Measurements from ENCODE around the gene VPS33A.
A peak's percentile ranks its signal among the peaks of the same experiment; 100 is the strongest.

The VPS33A gene

DNA sequence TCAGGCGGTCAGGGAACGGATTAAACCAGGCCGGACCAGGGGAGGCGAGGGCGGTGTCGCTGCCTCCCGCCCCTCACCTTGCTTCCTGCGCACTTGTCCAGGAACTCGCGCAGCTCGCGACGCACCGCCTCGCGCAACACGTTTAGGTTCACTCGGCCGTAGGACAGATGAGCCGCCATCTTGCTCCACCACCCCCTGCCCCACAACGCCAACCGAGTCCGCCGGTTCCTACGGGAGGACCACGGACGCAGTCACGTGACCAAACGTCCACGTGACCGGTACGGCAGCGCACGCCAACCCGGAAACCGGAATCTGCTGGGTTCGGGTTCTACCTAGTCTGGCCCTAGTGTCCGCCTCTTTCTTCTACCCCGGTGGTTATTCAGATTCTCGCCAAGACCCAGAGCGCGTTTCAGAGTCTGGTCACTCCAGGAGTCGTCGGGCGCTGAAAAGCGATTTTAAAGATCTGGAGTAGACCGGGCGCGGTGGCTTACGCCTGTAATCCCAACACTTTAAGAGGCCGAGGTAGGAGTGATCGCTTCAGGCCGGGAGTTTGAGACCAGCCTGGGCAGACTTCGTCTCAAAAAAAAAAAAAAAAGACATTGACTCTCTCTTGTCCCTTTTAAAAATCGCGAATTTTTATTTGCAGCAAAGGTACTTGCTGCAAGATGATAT lies at the start of gene VPS33A:
Gene VPS33A (minus strand): TSS at position 265 of the 672 bp plus-strand sequence. CDS start 86 bp downstream, at position 179.
- DNase-seq (peak; percentile 94), ATAC-seq (replicated peaks) (peak; percentile 92 to 94)
- H3K4me3 Mint-ChIP-seq: peak within 1 kb of the TSS; percentile 97 to 99
- H3K27me3 Mint-ChIP-seq: peaks cover 0 to 4% of the 10 kb centered on the region in 2 donors
- H3K36me3 Mint-ChIP-seq: peaks cover 10 to 12% of the 10 kb centered on the region in 2 donors
- peaks cover 8 to 23% of the 10 kb centered on the region in 2 donors for H3K4me1 Mint-ChIP-seq
- peak within 1 kb of the TSS; percentile 100 for H3K27ac Mint-ChIP-seq
- no peaks in the 10 kb centered on the region for H3K9me3 Mint-ChIP-seq

DNA sequence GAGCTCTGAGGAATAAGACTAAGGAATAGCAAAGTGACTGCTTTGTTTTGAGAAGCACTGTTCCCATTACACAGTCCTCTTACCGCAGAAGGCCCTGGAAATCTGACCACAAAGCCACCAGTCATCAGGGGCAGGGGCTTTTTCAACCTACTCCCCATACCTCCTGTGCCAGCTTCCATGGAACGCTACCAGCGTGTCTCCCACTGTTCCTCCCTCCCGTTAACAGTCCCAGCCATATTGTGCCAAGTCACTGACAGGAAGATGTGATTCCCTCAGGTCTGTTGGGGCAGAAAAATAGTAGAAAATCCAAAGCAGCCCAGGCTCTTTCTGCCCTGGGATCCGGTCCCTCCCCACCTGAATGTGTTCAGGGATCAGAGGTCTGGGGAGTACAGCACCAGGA lies 46.6 kb upstream of the VPS33A start:
- no peaks in the 10 kb centered on the region for H3K4me1 Mint-ChIP-seq
- DNase-seq: no peak
- H3K9me3 Mint-ChIP-seq: no peaks in the 10 kb centered on the region
- peaks cover 20 to 40% of the 10 kb centered on the region in 2 donors for H3K36me3 Mint-ChIP-seq
- no peaks in the 10 kb centered on the region for H3K27me3 Mint-ChIP-seq
- no peak overlapping the region for H3K4me3 Mint-ChIP-seq
- H3K27ac Mint-ChIP-seq: no peak overlapping the region
- ATAC-seq (replicated peaks): no peak

DNA sequence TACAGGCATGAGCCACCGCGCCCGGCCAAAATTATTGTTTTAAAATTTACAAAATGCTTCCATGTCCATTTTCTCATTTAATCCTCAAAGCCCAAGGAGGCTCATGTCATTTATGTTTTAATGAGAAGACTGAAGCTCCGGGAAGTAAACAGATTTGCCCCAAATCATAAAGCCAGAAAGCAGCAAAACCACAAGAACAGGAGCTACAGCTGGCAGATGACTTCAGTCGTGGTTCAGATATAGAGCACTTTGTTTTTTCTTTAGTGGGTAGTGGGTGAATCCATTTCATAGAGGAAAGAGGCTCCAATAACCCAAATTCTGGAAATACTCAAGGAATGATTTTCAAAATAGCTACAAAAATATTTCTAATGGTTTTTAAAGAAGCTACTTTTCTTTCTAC lies 45.4 kb upstream of the VPS33A start:
- Mint-ChIP-seq H3K27me3 (no peaks in the 10 kb centered on the region), H3K27ac (no peak overlapping the region), H3K36me3 (peaks cover 14 to 35% of the 10 kb centered on the region in 2 donors), H3K4me3 (no peak overlapping the region), H3K4me1 (no peaks in the 10 kb centered on the region), H3K9me3 (no peaks in the 10 kb centered on the region)
- no peak for DNase-seq
- ATAC-seq (replicated peaks): no peak

DNA sequence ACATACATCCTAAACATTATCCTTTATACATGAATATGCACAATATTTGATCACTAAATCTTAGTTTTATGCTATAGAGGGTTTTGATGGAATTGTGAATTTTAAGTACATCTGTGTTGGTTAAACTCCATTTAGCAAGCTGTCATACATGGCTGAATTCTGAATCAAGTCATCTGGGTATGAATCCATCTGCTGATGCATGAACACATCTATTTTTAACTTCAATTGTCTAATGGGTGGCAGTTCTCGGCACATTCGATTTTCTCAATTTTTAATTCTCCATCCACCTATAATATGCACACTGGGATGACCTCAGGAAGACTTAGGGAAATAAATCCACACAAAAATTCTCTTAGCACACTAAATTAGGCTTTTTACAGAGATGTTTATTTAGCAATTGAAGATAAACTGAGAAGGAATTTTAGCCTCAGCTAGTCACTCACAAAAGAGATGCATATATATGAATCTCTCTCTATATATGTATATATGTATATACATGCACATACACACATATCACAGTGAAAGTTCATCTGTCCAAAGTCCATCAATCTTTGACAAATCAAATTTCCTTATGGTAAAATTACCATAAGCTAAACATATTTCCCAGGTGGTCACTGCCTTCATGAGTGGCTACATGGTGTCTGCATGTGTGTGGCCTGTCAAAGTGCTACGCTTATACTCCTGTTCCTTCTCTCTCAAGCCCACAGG lies 44.5 kb upstream of the VPS33A start:
- no peak for DNase-seq
- Mint-ChIP-seq H3K27me3 (no peaks in the 10 kb centered on the region), H3K4me1 (peaks cover 0 to 2% of the 10 kb centered on the region in 2 donors), H3K4me3 (no peak overlapping the region), H3K9me3 (no peaks in the 10 kb centered on the region), H3K36me3 (peaks cover 16 to 36% of the 10 kb centered on the region in 2 donors), H3K27ac (no peak overlapping the region)
- no peak for ATAC-seq (replicated peaks)

- no peaks in the 10 kb centered on the region for H3K27me3 Mint-ChIP-seq
- no peak overlapping the region for H3K4me3 Mint-ChIP-seq
- no peaks in the 10 kb centered on the region for H3K9me3 Mint-ChIP-seq
- no peak overlapping the region for H3K27ac Mint-ChIP-seq
- DNase-seq (no peak), ATAC-seq (replicated peaks) (no peak)
- H3K36me3 Mint-ChIP-seq: peaks cover 14 to 29% of the 10 kb centered on the region in 2 donors
- peaks cover 0 to 2% of the 10 kb centered on the region in 2 donors for H3K4me1 Mint-ChIP-seq
Observed at GRCh38 chr12:122309564-122310121, 43.3 kb upstream of the VPS33A start.

GRCh38 chr12:122308811-122309210 lies 42.5 kb upstream of the VPS33A start:
- Mint-ChIP-seq H3K27me3 (no peaks in the 10 kb centered on the region), H3K4me3 (no peak overlapping the region), H3K36me3 (peaks cover 14 to 25% of the 10 kb centered on the region in 2 donors), H3K9me3 (no peaks in the 10 kb centered on the region), H3K4me1 (peaks cover 0 to 2% of the 10 kb centered on the region in 2 donors), H3K27ac (no peak overlapping the region)
- ATAC-seq (replicated peaks): no peak
- no peak for DNase-seq

GRCh38 chr12:122306407-122306806 lies 40.1 kb upstream of the VPS33A start:
- Mint-ChIP-seq H3K4me1 (peaks cover 0 to 2% of the 10 kb centered on the region in 2 donors), H3K27me3 (no peaks in the 10 kb centered on the region), H3K4me3 (no peak overlapping the region), H3K9me3 (no peaks in the 10 kb centered on the region), H3K27ac (no peak overlapping the region), H3K36me3 (peaks cover 16 to 38% of the 10 kb centered on the region in 2 donors)
- no peak for ATAC-seq (replicated peaks)
- no peak for DNase-seq

GRCh38 chr12:122304924-122305323 lies 38.6 kb upstream of the VPS33A start:
- ATAC-seq (replicated peaks) (no peak), DNase-seq (no peak)
- Mint-ChIP-seq H3K4me1 (peaks cover 0 to 2% of the 10 kb centered on the region in 2 donors), H3K9me3 (no peaks in the 10 kb centered on the region), H3K27me3 (no peaks in the 10 kb centered on the region), H3K27ac (no peak overlapping the region), H3K4me3 (no peak overlapping the region), H3K36me3 (peaks cover 20 to 45% of the 10 kb centered on the region in 2 donors)

- Mint-ChIP-seq H3K36me3 (peaks cover 22 to 43% of the 10 kb centered on the region in 2 donors), H3K27ac (peak overlapping the region; percentile 20), H3K4me3 (no peak overlapping the region), H3K27me3 (no peaks in the 10 kb centered on the region), H3K9me3 (no peaks in the 10 kb centered on the region), H3K4me1 (peaks cover 0 to 2% of the 10 kb centered on the region in 2 donors)
- DNase-seq (no peak), ATAC-seq (replicated peaks) (no peak)
Observed at GRCh38 chr12:122303068-122303467, 36.8 kb upstream of the VPS33A start.

DNA sequence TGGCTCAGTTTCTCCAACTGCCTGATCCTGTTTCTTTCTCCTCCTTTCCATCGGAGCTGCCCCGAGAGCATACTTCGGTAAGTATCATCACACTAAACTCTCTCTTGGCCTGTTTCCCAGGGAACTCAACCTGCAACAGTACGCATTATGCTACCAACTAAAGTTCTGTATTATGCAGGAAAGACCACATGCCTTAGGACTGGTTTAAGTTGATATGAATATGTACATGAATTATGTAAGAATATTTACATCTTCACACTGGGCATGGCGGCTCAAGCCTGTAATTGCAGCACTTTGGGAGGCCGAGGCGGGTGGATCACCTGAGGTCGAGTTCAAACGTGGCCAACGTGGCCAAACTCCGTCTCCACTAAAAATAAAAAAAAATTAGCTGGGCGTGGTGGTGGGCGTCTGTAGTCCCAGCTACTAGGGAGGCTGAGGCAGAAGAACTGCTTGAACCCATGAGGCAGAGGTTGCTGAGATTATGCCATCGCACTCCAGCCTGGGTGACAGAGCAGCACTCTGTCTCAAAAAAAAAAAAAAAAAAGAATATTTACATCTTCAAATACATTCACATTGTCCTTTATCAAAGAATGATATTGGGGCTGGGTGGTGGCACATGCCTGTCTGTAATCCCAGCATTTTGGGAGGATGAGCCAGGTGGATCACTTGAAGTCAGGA lies 31.9 kb upstream of the VPS33A start:
- no peak for DNase-seq
- no peak for ATAC-seq (replicated peaks)
- Mint-ChIP-seq H3K9me3 (no peaks in the 10 kb centered on the region), H3K4me3 (no peak overlapping the region), H3K4me1 (no peaks in the 10 kb centered on the region), H3K27ac (no peak overlapping the region), H3K36me3 (peaks cover 28 to 51% of the 10 kb centered on the region in 2 donors), H3K27me3 (no peaks in the 10 kb centered on the region)

DNA sequence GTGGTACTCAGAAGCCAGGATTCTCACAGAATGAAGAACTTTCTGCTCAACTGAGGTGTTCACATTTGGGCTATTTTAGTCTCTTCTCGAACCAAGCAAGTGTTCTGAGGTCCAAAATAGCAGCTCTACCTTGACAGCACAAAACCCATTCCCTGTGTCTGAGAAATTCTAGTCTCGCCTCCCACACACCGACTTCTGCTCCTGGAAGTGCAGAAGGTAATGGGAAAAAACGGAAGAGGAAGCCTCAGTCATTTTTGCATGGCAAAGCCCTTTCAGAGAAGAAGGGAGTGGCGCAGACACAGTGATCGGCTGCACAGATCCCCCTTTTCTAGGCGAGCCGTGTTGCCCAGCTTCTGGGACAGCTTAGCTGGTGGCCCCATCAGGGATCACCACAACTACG lies 31.2 kb upstream of the VPS33A start:
- H3K4me1 Mint-ChIP-seq: no peaks in the 10 kb centered on the region
- H3K9me3 Mint-ChIP-seq: no peaks in the 10 kb centered on the region
- no peak overlapping the region for H3K4me3 Mint-ChIP-seq

GRCh38 chr12:122295877-122296276 lies 29.6 kb upstream of the VPS33A start:
- Mint-ChIP-seq H3K4me3 (no peak overlapping the region), H3K27me3 (no peaks in the 10 kb centered on the region), H3K9me3 (no peaks in the 10 kb centered on the region), H3K36me3 (peaks cover 31 to 46% of the 10 kb centered on the region in 2 donors), H3K27ac (no peak overlapping the region), H3K4me1 (no peaks in the 10 kb centered on the region)
- ATAC-seq (replicated peaks) (no peak), DNase-seq (no peak)

More for the DNA sequence above, 31.2 kb upstream of the VPS33A start:
- Mint-ChIP-seq H3K27ac (no peak overlapping the region), H3K27me3 (no peaks in the 10 kb centered on the region), H3K36me3 (peaks cover 31 to 50% of the 10 kb centered on the region in 2 donors)
- no peak for ATAC-seq (replicated peaks)
- DNase-seq: no peak

DNA sequence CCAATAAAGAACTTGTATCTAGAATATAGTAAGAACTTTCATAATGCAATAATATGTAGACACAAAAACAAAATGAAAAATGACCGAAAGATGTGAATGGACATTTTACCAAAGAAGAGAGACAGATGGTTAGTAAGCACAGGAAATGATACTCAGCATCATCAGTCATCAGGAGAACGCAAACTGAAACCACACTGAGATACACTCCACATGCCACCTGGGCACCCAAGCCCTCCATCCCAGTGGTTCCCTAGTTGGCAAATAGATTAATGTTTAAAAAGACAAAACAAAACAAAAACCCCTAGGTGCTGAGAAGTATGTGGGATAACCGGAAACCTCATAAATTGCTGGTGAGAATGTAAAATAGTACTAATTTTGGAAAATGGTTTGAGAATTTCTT lies 26.8 kb upstream of the VPS33A start:
- Mint-ChIP-seq H3K36me3 (peaks cover 20 to 34% of the 10 kb centered on the region in 2 donors), H3K9me3 (no peaks in the 10 kb centered on the region), H3K4me3 (no peak overlapping the region), H3K27ac (no peak overlapping the region), H3K4me1 (no peaks in the 10 kb centered on the region), H3K27me3 (no peaks in the 10 kb centered on the region)
- ATAC-seq (replicated peaks) (no peak), DNase-seq (no peak)

- Mint-ChIP-seq H3K4me3 (no peak overlapping the region), H3K36me3 (peaks cover 14 to 23% of the 10 kb centered on the region in 2 donors), H3K4me1 (no peaks in the 10 kb centered on the region), H3K27me3 (no peaks in the 10 kb centered on the region), H3K9me3 (no peaks in the 10 kb centered on the region), H3K27ac (no peak overlapping the region)
- no peak for DNase-seq
- ATAC-seq (replicated peaks): no peak
Observed at GRCh38 chr12:122291431-122291830, 25.1 kb upstream of the VPS33A start.

Measured in stimulated activated naive B cell treated with anti-CD40 and anti-IgM and Interleukin-4, amounts not matched to agents 10 μg/mL and 1 μg/mL and 100 μg/mL, for 72 hours (primary cell).